NAMALWA (cell line): ENCODE results near the gene GFOD2.
"Not testable (repeated sequence)": the region's sequence is repeated elsewhere in the genome, so short reads cannot be mapped to it uniquely, and the experiment has no call there.

Experiments used
- DNase-seq: peaks from one replicate; pipeline ENCODE4 v3.0.0-alpha.2; 2015; ENCODE audit warnings: low spot score

GFOD2 gene

GRCh38 chr16:67702130-67702529 is 17.0 kb downstream of the GFOD2 start:
- no peak for DNase-seq

GRCh38 chr16:67701420-67701819 is 17.7 kb downstream of the GFOD2 start:
- DNase-seq = no peak

- DNase-seq = no peak
Observed at GRCh38 chr16:67699265-67699664, 19.9 kb downstream of the GFOD2 start.

- no peak for DNase-seq
Observed at GRCh38 chr16:67697422-67698185, 21.5 kb downstream of the GFOD2 start.

GRCh38 chr16:67694611-67695010 is 24.5 kb downstream of the GFOD2 start:
- DNase-seq = no peak

GRCh38 chr16:67693517-67694285 is 25.4 kb downstream of the GFOD2 start:
- DNase-seq = not testable (repeated sequence)

GRCh38 chr16:67685388-67686112 is 33.6 kb downstream of the GFOD2 start:
- DNase-seq = peak; percentile 65

- no peak for DNase-seq
Observed at GRCh38 chr16:67683767-67684166, 35.3 kb downstream of the GFOD2 start.

GRCh38 chr16:67679935-67680897 is 38.9 kb downstream of the GFOD2 start:
- DNase-seq = no peak

- DNase-seq = no peak
Observed at GRCh38 chr16:67678354-67679023, 40.6 kb downstream of the GFOD2 start.

GRCh38 chr16:67677712-67678111 is 41.4 kb downstream of the GFOD2 start:
- no peak for DNase-seq

GRCh38 chr16:67676939-67677338 is 42.2 kb downstream of the GFOD2 start:
- DNase-seq = no peak

GRCh38 chr16:67676516-67676915 is 42.6 kb downstream of the GFOD2 start:
- no peak for DNase-seq

GRCh38 chr16:67675999-67676398 is 43.1 kb downstream of the GFOD2 start:
- DNase-seq = no peak

- DNase-seq = no peak
Observed at GRCh38 chr16:67675579-67675935, 43.6 kb downstream of the GFOD2 start.

- DNase-seq = no peak
Observed at GRCh38 chr16:67674851-67675578, 44.1 kb downstream of the GFOD2 start.

- no peak for DNase-seq
Observed at GRCh38 chr16:67673712-67674580, 45.2 kb downstream of the GFOD2 start.

GRCh38 chr16:67672739-67673662 is 46.1 kb downstream of the GFOD2 start:
- peak; percentile 85 for DNase-seq
